ENCODE results near the gene PLEKHA3. TPM values are rescaled to one million over a fixed set of nuclear protein-coding genes. Genes with fewer than 3 reads are reported as not detected.

Gene PLEKHA3
- total and polyA plus RNA-seq, 9 of the 15 experiments (the other 6 are each of a cell fraction or from before 2014, with no cell fraction given): 2.3 to 23.4 (median 10.5) TPM

GRCh38 chr2:178473373-178473772, 6.9 kb upstream of the PLEKHA3 start:
- in situ Hi-C loops (cut with MboI): no loop called here
- ATAC-seq: peak; percentile 18; the same call in 2 of the 3 replicates

More at GRCh38 chr2:178473373-178473772, 6.9 kb upstream of the PLEKHA3 start:
- Histone ChIP-seq H3K4me3 (no peak overlapping the region), H3K9me1 (ENCODE audit: control insufficient read depth, insufficient read depth, low read length) (no peaks in the 10 kb centered on the region), H3K27me3 (ENCODE audit: control insufficient read depth in 2 of 2, insufficient read depth in 2 of 2, low read length in 2 of 2) (no peaks in the 10 kb centered on the region), H3K4me1 (replicated peaks in 1 of 2; ENCODE audit: control insufficient read depth in 2 of 2, insufficient read depth in 2 of 2, low read length in 2 of 2) (peaks cover 1 to 5% of the 10 kb centered on the region in 2 experiments; a peak in 4 of 5 replicates), H3K9ac (ENCODE audit: insufficient read depth in 1 of 2, low read depth in 2 of 2, low read length in 2 of 2) (no peak overlapping the region), H2AFZ (ENCODE audit: low read depth, low read length) (no peak overlapping the region), H3K27ac (ENCODE audit: extremely low read depth, low read depth, low read length) (no peak overlapping the region), H3K4me2 (ENCODE audit: insufficient read depth, low read length) (no peak overlapping the region), H4K20me1 (replicated peaks; ENCODE audit: control insufficient read depth, insufficient read depth, low read length) (no peaks in the 10 kb centered on the region), H3K79me2 (ENCODE audit: control insufficient read depth, insufficient read depth, low read length) (peaks cover 13% of the 10 kb centered on the region), H3K36me3 (ENCODE audit: control insufficient read depth, insufficient read depth, low read length) (no peaks in the 10 kb centered on the region), H3K9me3 (replicated peaks; ENCODE audit: control insufficient read depth, insufficient read depth, low read depth, low read length) (no peaks in the 10 kb centered on the region)
- peak in 3 of 4 experiments; percentile 26 to 41 (median 30) for DNase-seq (ENCODE audit: extremely low read depth in 1 of 4, low spot score in 3 of 4)
- ChIA-PET CTCF (ENCODE audit: low intra/inter-chr PET ratio) (no interaction called here), POLR2A (no interaction called here)
- BruUV-seq (replicated peaks): no TSS peak
- TF ChIP-seq GMEB1 (CRISPR knock-in tag; IDR thresholded peaks at IDR 0.05) (no peak), STAT5B (CRISPR knock-in tag; IDR thresholded peaks at IDR 0.05) (no peak), ZNF134 (CRISPR knock-in tag; conservative IDR thresholded peaks at IDR 0.05) (0 out of 2 replicates have a peak, but pooled peaks have one; percentile 46), TEAD4 (IDR thresholded peaks at IDR 0.05; ENCODE audit: low read length) (peak; percentile 70), TEAD4 (CRISPR knock-in tag; IDR thresholded peaks at IDR 0.05; ENCODE audit: borderline replicate concordance) (no peak), ZNF282 (CRISPR knock-in tag; IDR thresholded peaks at IDR 0.05) (no peak), CBFA2T2 (conservative IDR thresholded peaks at IDR 0.05) (0 out of 2 replicates have a peak, but pooled peaks have one; percentile 29), ARID1B (IDR thresholded peaks at IDR 0.05) (peak; percentile 59), CBFA2T3 (IDR thresholded peaks at IDR 0.05) (peak; percentile 66), DACH1 (IDR thresholded peaks at IDR 0.05; ENCODE audit: partially characterized antibody) (peak; percentile 50), NCOR1 (IDR thresholded peaks at IDR 0.05) (0 out of 2 replicates have a peak, but pooled peaks have one; percentile 30), MEIS2 (IDR thresholded peaks at IDR 0.05; ENCODE audit: partially characterized antibody) (peak; percentile 73), CREB1 (IDR thresholded peaks at IDR 0.05) (peak; percentile 18; the same call in 1 of the 2 replicates), CREB1 (CRISPR knock-in tag; IDR thresholded peaks at IDR 0.05) (no peak), MITF (IDR thresholded peaks at IDR 0.05) (peak; percentile 34; the same call in 1 of the 2 replicates), TCF3 (CRISPR knock-in tag; IDR thresholded peaks at IDR 0.05) (peak; percentile 42; the same call in 1 of the 2 replicates), KDM1A (IDR thresholded peaks at IDR 0.05) (peak in 1 of 2 experiments; percentile 44; a peak in 1 of 4 replicates)
- FAIRE-seq: no peak
- 17% methylated on average over 2 of the region's 2 CpGs for WGBS (ENCODE audit: insufficient coverage, low coverage, missing lambda C conversion rate)
- intact Hi-C loops (cut with micrococcal nuclease): loop anchor here (10.0 kb wide), 2 partner anchors 291 to 1531 kb away; partner anchors contain the start of gene CWC22
